HepG2 (cell line): Measurements from ENCODE around the gene THOC7. TPM values are rescaled to one million over a fixed set of nuclear protein-coding genes. Genes with fewer than 3 reads are reported as not detected.

Experiments used
- ATF2 ChIP-seq: sonication (generic); formaldehyde crosslinking; IDR thresholded peaks from 2 replicates; pipeline ENCODE4 v1.4.0; 2020; ENCODE audit warnings: missing genetic modification reagents
- ATF6 ChIP-seq: sonication (generic); formaldehyde crosslinking; conservative IDR thresholded peaks from 2 replicates; pipeline ENCODE4 v1.4.0; 2020; ENCODE audit warnings: missing genetic modification reagents
- E2F5 ChIP-seq: sonication (generic); formaldehyde crosslinking; conservative IDR thresholded peaks from 2 replicates; pipeline ENCODE4 v1.4.0; 2020; ENCODE audit warnings: missing genetic modification reagents
- HIVEP1 ChIP-seq: sonication (generic); formaldehyde crosslinking; IDR thresholded peaks from 2 replicates; pipeline ENCODE4 v1.4.0; 2020; ENCODE audit warnings: mild to moderate bottlenecking, missing genetic modification reagents
- NCOA2 ChIP-seq: sonication (generic); formaldehyde crosslinking; IDR thresholded peaks from 2 replicates; pipeline ENCODE4 v1.8.0; 2022; ENCODE audit warnings: inconsistent platforms
- NFE2 ChIP-seq: sonication (generic); formaldehyde crosslinking; IDR thresholded peaks from 2 replicates; pipeline ENCODE4 v1.4.0; 2020; ENCODE audit warnings: missing genetic modification reagents
- PREB ChIP-seq: sonication (generic); formaldehyde crosslinking; IDR thresholded peaks from 2 replicates; pipeline ENCODE4 v1.4.0; 2020; ENCODE audit warnings: missing genetic modification reagents
- ZBTB2 ChIP-seq: sonication (generic); formaldehyde crosslinking; IDR thresholded peaks from 2 replicates; pipeline ENCODE4 v1.8.0; 2022; ENCODE audit warnings: low read depth, missing genetic modification reagents
- ZBTB49 ChIP-seq: sonication (generic); formaldehyde crosslinking; IDR thresholded peaks from 2 replicates; pipeline ENCODE4 v1.4.0; 2020; ENCODE audit warnings: missing genetic modification reagents, borderline replicate concordance
- ZNF644 ChIP-seq: IDR thresholded peaks from 2 replicates; pipeline ENCODE4 v1.6.1; 2016; ENCODE audit warnings: low read depth
- ZNF773 ChIP-seq: sonication (generic); formaldehyde crosslinking; IDR thresholded peaks from 2 replicates; pipeline ENCODE4 v1.4.0; 2020; ENCODE audit warnings: missing genetic modification reagents, borderline replicate concordance
- ZNF775 ChIP-seq: sonication (generic); formaldehyde crosslinking; IDR thresholded peaks from 2 replicates; pipeline ENCODE4 v1.4.0; 2020; ENCODE audit warnings: missing genetic modification reagents, mild to moderate bottlenecking, moderate library complexity, borderline replicate concordance
- ZNF792 ChIP-seq: IDR thresholded peaks from 2 replicates; pipeline ENCODE4 v1.6.1; 2016
- ZNF800 ChIP-seq: sonication (generic); formaldehyde crosslinking; IDR thresholded peaks from 2 replicates; pipeline ENCODE4 v1.4.0; 2020; ENCODE audit warnings: missing genetic modification reagents
- ZSCAN5A ChIP-seq: sonication (generic); formaldehyde crosslinking; IDR thresholded peaks from 2 replicates; pipeline ENCODE4 v1.8.0; 2022; ENCODE audit warnings: mild to moderate bottlenecking, missing genetic modification reagents, borderline replicate concordance
- polyA plus RNA-seq, 8 experiments: library from polyadenylated mRNA; depleted of rRNA in 3 of 8; stranded (reverse) in 7 of 8; unstranded in 1 of 8; fragments of >200 nt; fragmentation: Illumina TruSeq in 4 of 8; extraction: Trizol in 4 of 8; gene quantifications; 2 replicates each; pipeline versions ENCODE4 v1.2.1 to v1.2.3, GENCODE V29; 2011 to 2016; ENCODE audit warnings: low read depth in 4 of 8, missing spikeins in 1 of 8, mixed read lengths in 1 of 8; ENCODE audit not compliant: insufficient read depth in 1 of 8
- total RNA-seq, 5 experiments: library from RNA; depleted of rRNA; stranded (reverse); fragments of >200 nt; fragmentation: Illumina TruSeq; extraction: Trizol; gene quantifications; 2 replicates each; pipeline ENCODE4 v1.2.3, GENCODE V29; 2016; ENCODE audit warnings: low read depth in 1 of 5

Gene THOC7
- total and polyA plus RNA-seq, 2 of the 13 experiments (the other 11 are each of a cell fraction or from before 2014, with no cell fraction given) = 32.8 to 63.5 TPM

GRCh38 chr3:63863150-63864007, at the start of gene THOC7, which contains the start of gene ATXN7 (continued):
- no peak for TF ChIP-seq PREB (CRISPR knock-in tag)
- no peak for TF ChIP-seq ZNF644 (CRISPR knock-in tag)
- no peak for TF ChIP-seq ZNF792 (CRISPR knock-in tag)
- TF ChIP-seq ZSCAN5A (CRISPR knock-in tag) = no peak
- TF ChIP-seq ZNF800 (CRISPR knock-in tag) = no peak
- 0 out of 2 replicates have a peak, but pooled peaks have one; percentile 58 for TF ChIP-seq ATF6
- no peak for TF ChIP-seq ZNF773 (CRISPR knock-in tag)
- no peak for TF ChIP-seq NCOA2 (CRISPR knock-in tag)
- no peak for TF ChIP-seq HIVEP1 (CRISPR knock-in tag)
- no peak for TF ChIP-seq ZBTB49 (CRISPR knock-in tag)
- no peak for TF ChIP-seq ZBTB2 (CRISPR knock-in tag)
- TF ChIP-seq NFE2 = no peak
- TF ChIP-seq E2F5 = no peak
- no peak for TF ChIP-seq ZNF775 (CRISPR knock-in tag)
- TF ChIP-seq ATF2 (CRISPR knock-in tag) = no peak
